Embryonic facial prominence (tissue), 1 donor: ENCODE measurements around the gene USH1G.
"Not testable (repeated sequence)": the region's sequence is repeated elsewhere in the genome, so short reads cannot be mapped to it uniquely, and the experiment has no call there.

Source experiments
- DNase-seq: peaks from one replicate; pipeline ENCODE4 v3.0.0-alpha.2; 2016; ENCODE audit errors: extremely low spot score

The USH1G gene

DNA sequence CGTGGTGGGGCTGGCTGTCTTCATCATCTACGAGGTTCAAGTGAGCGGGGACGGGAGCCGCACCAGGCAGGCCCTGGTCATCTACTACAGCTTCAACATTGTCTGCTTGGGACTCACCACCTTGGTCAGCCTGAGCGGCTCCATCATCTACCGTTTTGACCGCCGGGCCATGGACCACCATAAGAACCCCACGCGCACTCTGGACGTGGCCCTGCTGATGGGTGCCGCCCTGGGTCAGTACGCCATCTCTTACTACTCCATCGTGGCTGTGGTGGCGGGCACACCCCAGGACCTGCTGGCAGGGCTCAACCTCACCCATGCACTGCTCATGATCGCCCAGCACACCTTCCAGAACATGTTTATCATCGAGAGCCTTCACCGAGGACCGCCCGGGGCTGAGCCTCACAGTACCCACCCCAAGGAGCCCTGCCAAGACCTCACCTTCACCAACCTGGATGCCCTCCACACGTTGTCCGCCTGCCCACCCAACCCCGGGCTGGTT is 7.5 kb upstream of the USH1G start:
- DNase-seq = no peak

DNA sequence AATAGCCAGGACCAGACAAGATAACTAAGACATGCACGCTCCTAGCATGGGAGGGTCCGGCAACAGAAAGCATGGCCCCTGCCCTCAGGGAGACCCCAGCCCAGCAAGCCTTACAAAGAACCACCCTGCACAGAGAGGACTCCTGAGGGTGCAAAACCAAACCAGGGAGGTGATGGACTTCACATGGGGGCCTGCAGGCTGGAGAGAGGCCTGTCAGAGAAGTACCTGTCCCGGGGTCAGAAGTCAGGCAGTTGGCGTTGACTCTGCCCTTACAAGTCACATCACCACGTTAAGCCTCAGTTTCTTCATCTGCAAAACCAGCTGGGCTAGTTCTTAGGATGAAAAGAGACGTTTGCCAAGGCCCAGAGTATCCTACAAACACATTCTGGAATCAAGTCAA is 5.7 kb upstream of the USH1G start:
- DNase-seq = no peak

DNA sequence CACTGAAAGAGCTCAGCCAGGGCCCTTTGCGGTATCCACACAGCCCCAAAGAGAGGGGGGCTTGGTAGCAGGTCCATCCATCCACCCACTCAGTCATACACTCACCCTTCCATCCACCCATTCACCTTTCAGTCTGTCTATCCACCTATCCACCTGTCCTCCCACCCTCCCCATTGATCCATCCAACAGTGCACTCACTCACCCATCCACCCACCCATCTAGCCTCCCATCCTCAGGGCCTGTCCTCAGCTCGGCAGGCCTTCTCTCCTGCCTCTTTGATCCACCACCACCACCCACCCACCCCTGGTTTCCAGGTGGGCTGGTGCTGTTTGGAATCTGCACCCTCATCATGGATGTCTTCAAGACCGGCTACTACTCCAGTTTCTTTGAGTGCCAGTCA is 2.2 kb upstream of the USH1G start:
- no peak for DNase-seq

DNA sequence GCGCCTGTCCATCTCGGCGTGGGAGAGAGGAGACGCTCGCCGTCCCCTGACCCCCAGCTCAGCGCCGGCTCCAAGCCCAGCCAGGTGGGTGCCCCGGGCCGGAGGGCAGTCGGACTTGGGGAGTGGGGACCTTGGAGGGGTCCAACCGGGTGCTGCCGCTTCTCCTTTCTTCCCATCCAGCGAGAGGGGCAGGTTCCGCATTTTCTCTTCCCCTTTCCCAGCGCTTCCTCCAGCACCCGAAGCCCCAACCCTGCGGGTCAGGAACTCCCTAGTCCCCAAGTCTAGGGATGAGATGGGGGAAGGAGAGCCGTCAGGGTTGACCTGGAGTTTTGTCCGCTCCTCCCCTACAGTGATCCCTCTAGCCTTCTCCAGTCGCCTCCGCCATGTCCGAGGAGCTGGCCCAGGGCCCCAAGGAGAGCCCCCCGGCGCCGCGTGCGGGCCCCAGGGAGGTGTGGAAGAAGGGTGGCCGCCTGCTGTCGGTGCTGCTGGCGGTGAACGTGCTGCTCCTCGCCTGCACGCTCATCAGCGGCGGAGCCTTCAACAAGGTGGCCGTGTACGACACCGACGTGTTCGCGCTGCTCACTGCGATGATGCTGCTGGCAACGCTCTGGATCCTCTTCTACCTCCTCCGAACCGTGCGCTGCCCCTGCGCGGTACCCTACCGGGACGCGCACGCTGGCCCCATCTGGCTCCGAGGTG is 1.3 kb upstream of the USH1G start, which contains the start of gene OTOP2:
TSS of gene OTOP2 (plus strand) at position 24 of the 699 bp plus-strand sequence. CDS start at position 384, 360 bp downstream.
- DNase-seq = no peak

DNA sequence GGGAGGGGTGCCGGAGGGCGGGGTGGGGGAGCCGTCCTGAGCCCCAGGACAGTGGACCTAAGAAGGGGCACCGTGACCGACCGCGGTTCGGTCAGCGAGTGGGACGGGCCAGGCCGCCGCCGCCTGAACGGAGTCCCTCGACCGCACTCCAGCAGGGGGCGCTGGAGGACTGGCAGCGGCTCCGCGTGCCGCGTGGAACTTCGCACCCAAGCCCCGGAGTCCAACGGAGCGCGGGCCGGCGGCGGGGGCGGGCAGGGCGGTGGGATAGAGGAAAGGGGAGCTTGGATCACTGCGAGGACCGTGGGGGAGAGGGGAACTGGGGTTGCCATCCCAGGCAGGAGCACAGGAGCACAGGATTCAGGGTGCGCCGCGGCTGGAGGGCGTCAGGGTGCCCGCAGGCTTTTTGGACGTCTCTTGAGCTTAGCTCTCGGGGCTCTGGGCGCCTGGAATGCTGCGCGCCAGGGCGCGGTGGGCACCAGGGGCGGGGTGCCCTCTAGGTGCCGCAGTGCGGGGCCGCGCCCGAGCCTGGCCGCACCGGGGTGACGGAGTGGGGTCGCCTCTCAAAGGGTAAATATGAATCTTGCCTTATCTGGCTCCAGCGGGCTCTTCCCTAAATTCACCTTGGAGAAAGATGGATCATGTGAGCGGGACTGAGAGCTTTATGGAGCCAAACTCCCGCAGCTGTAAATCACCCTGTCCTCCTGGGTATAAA is 639 bp upstream of the USH1G start:
- no peak for DNase-seq

DNA sequence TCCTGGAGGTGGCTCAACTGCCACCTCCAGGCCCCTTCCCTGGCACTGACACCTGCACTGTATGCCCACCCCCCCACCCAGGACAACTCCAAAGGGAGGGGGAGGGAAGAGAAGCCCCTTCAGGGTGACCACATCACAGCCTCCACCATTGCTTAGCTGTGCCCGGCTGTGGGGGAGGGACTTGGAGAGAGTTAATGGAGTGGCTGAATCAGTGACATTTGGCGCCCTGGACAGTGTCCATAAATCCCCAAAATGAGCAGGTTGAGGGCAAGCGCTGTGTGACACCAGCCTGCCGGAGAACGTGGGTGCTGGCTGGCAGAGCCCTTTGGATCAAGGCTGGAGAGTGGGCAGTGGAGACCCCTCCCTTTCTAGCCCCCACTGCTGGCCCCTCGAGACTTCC is 883 bp downstream of the USH1G start:
- DNase-seq = no peak

DNA sequence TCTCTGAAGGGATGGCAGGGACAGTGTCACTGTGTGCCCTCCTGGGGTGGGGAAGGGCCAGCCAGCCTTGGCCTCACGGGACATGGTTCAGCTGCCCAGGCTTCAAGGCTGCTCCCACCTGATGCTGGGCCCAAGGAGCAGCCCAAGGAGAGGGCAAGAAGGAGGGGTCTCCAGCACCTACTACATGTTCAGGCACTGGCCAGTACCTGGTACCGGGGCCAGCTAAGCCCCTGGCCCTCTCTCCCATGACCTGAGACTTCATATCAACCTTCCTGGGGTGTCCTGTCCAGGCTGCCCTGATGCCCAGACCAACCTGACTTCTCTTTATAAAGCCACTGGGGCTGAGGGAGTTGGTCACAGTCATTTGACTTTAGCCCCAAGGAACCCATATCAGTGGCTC is 1.3 kb downstream of the USH1G start:
- DNase-seq = no peak

DNA sequence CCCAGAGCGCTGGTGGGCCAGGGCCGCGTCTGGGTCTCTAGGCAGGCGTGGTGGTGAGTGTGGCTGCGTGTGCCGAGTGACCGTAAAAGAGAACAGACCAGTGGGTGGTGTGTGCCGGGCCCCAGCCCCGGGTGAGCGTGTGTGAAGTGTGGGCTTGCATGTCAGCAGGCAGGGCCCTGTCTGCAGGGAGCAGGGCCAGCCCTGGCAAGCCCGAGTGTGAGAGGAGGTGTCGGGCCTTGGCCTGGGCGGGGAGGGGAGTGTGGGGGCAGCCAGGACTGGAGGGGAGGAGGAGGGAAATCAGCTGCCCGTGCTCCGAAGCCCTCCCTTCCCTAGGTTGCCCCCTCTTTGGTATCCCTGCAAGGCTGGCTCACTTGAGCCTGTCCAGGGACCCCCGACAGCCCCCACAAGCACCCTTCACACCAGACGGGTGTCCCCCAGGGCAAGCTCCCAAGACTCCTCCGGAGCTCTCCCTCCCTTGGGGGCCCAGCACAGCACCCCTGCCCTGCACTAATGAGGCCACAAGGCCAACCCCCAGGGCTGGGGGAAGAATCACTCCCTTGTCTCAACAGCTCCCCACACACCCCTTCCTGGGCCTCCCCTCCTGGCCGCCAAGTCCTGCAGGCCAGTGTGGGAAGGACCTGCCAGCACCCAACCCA is 1.9 kb downstream of the USH1G start:
- DNase-seq = no peak

DNA sequence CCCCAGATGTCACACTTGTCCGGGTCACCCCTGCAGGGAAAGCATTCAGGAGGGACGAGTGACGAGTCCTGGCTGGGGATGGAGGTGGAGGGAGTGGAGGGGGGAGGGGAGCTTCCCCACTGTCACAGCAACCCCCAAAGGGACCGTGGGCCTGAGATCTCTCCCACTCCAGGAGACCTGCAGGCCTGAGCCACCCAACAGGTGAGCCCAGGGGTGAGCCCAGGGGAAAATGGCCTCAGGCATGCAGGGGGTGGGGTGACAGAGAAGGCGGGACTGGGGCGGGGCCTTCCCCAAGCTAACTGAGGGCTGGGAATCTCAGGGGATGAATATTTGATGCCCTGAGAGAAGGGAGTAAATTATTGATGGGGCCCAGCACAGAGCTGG is 2.4 kb downstream of the USH1G start:
- DNase-seq = no peak

DNA sequence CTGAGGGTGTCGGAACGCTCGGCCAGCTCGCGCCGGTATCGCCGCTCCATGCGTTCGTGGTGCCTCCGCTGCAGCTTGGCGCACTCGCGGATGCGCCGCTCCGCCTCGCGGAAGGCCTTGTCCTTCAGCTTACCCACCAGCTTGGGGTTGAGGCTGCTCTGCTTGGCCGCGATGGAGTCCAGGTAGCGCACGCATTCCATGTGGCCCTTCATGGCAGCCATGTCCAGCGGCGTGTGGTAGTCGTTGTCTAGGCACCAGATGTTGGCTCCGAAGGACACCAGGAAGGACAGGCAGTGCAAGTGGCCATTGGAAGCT is 2.8 kb downstream of the USH1G start:
- DNase-seq = no peak

DNA sequence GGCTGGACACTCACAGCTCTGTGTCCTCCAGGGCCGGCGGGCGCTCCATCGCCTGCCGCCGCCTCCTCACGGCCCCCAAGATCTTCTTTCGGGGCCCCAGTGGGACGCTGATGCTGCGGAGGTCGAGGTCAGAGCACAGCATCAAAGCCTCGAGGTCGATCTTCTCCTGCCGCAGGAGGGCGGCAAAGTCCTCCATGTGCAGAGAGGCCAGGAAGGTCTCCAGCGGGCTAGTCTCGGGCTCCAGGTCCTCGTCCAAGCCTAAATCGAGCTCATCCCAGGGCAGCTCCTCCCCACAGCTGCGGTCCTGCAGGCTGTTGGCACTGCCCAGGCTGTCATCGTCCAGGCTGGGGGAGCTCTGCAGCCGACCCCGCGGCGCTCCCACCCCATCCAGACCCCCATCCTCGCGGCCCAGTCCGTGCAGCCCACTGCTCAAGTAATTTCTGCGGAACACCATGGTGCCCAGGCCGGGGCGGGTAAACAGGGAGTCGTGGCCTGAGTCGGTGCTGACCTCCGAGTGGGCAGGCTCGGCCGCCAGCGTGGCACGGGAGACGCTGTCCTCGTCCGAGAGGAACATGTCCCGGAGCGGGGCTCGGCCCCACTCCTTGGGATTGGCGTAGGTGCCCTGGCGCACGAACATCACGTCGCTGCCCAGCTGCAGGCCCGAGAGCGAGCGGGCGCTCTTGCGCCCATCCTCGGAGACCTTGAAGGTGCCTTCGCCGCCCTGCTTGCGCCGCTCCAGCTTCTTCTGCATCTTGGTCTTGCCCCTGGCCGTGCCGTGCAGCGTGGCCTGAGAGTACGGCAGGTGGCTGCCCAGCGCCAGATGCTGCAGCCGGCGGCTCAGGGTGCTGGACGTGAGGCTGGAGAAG is 3.4 kb downstream of the USH1G start:
- DNase-seq = no peak

DNA sequence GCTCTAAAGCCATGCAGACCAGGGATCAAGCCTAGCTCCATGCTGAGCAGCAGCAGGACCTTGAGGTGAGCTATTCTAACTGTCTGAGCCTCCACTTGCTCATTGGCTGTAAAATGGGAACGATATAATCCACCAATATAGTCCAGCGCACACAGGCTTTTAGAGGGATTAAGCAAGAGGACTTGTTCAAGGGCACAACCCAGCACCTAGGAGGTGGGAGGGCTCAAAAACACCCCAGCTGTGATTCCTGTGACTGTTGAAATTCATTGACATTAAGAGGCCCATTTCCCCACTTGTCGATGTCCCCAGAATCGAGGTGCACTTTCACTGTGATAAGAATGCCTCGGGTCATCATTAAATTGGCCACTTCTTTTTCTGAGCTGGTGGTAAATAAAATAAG is 4.1 kb downstream of the USH1G start:
- no peak for DNase-seq

DNA sequence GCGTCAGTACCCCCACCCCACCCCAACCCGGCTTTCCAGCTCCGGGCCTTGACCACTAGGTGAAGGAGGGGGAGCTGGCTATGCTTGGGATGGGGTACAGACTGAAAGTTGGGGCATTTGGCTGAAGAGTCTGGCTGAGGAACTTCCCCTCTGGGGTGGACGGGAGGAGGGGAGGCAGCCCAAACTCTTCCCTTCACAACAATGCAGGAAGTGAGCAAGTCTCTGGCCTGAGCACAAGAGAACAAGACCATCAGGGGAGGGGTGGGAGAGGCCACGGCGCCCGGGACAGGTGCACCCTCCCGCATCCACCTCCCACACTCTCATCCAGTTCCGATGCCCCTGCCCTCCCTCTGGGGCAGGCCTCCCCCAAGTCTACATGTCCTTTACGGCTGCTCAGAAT is 5.6 kb downstream of the USH1G start:
- DNase-seq = no peak

DNA sequence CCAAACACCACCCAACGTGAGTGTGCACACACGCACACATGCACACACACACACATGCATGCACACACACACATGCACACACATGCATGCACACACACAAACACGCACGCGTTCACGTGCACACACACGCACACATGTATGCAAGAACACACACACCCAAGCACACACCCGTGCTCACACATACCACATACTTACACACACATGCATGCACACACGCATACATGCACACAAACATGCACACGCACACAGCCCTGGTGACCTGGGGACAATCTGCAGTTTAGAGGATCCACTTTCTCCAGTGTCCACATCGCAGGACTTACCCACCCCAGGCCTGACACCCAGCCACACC is 6.2 kb downstream of the USH1G start:
- DNase-seq = no peak

DNA sequence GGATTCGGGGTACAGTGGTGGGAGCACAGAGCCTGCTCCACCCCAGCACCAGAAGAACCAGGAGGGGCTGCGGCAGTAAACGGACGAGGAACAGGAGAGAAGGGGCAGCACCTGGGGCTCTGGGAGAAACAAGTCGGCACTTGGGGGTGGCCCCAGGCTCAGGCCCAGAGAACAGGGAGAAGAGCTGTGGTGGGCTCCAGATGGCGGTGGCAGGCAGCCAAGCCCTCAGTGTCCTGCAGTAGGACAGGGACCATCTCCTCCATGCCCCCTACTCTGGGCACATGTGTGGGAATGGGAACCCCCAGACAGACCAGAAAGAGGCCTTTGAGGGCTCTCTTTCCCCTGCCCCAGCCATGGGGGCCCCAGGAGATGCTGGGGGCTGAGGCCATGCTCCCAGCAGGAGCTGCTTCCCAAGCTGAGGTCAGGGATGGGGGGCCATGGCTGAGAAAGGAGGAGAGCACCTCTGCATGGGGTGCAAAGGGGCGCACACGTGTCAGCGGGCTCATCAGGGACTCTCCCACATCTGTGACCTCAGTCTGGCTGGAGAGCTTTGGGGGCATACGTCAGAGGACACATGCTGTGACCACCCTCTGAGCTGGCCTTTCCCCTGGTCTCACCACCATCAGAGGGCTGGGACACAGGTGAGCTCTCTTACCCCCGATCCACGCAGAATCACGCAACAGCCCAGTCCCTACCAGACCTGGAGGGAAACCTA is 6.8 kb downstream of the USH1G start:
- no peak for DNase-seq

DNA sequence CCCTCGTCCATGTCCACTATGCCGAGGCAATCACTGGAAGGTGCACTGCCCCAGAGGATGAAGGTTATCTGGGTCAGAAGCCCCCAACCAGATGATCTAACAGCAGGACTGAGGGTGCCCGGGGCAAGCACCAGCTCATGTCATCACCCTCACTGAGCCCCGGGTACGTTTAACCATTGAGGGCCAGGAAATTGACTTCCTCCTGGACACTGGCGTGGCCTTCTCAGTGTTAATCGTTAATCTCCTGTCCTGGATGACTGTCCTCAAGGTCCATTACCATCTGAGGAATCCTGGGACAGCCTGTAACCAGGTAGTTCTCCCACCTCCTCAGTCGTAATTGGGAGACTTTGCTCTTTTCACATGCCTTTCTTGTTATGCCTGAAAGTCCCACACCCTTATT is 11.6 kb downstream of the USH1G start:
- DNase-seq = not testable (repeated sequence)

DNA sequence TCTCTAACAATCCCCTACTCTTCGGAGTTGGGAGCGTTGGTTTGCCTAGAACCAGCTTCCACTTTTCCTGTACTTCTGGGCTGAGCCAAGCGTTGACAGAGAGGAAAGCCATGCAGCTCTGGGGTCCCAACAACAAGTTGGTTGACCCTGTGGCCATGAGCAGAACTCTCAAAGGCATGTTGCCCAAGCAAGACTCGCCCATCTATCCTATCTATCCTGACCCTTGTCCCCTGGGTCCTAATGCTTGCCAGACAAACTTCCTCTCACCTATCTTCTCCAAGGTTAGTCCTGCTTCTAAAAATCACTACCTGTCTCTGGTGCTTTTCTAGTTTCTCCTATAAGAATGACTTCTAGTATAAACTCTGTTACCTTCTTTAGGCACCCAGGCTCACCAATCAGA is 14.0 kb downstream of the USH1G start:
- not testable (repeated sequence) for DNase-seq

DNA sequence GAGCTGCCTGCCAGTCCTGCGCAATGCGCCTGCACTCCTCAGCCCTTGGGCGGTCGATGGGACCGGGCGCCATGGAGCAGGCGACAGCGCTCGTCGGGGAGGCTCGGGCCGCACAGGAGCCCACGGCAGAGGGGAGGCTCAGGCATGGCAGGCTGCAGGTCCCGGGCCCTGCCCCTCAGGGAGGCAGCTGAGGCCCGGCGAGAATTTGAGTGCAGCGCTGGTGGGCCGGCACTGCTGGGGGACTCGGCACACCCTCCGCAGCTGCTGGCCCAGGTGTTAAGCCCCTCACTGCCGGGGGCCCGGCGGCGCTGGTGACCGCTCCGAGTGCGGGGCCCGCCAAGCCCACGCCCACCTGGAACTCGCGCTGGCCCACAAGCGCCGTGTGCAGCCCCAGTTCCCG is 16.0 kb downstream of the USH1G start:
- DNase-seq = no peak

DNA sequence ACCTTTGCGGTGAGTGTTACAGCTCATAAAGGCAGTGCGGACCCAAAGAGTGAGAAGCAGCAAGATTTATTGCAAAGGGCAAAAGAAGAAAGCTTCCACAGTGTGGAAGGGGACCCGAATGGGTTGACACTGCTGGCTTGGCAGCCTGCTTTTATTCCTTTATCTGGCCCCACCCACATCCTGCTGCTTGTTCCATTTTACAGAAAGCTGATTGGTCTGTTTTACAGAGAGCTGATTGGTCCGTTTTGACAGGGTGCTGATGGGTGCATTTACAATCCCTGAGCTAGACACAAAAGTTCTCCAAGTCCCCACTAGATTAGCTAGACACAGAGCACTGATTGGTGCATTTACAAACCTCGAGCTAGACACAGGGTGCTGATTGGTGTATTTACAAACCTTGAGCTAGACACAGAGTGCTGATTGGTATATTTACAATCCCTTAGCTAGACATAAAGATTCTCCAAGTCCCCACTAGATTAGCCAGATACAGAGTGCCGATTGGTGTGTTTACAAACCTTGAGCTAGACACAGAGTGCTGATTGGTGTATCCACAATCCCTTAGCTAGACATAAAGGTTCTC is 16.8 kb downstream of the USH1G start:
- not testable (repeated sequence) for DNase-seq

DNA sequence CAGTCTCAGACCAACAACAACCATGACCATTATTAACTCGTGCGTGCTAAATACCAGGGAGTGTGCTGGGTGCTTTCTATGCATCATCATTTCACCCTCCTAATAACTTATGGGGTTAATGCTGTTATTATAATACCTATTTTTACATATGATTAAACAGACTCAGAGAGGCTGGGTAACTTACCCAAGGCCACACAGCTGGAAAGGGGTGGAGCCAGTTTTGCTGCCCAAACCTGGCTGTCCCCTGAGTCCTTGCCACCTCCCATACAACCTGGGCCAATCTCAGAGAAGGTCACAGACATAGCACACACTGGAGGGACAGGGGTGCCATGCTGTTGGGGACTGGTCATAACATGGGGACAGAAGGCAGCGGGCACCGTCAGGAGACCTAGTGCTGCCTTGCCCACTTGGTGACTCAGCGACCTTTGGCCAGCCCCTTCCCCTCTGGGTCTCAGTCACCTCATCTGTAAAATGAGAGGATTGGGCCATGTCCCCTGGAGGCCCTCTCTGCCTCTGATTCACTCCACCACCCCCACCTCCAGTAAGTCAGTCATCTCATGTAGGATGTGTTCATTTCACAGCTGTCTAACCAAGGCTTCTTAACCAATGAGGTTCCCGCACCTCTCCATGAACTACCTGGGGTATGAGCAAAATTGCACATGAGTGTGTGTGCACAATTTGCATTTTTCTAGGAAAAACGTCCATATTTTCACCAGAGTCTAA is 18.2 kb downstream of the USH1G start:
- no peak for DNase-seq
